OCI-LY7 (cell line): Measurements from ENCODE around the gene ARFGAP2. TPM values are rescaled to one million over a fixed set of nuclear protein-coding genes. Genes with fewer than 3 reads are reported as not detected.

Source experiments
- BruUV-seq: library from RNA; stranded (reverse); fragments of 400-500 nt; replicated peaks from 2 replicates; lab custom pipeline; 2021; lab: Mats Ljungman, UMichigan
- CTCF ChIA-PET: fragments of 300-600 bp; sonication (Branson Sonifier 250); formaldehyde crosslinking; loops from one replicate; lab custom pipeline; 2022; ENCODE audit warnings: antibody characterized with exemption; ENCODE audit not compliant: unreplicated experiment; lab: Charles Lee
- POLR2A ChIA-PET: fragments of 300-600 bp; sonication (Branson Sonifier 250); formaldehyde crosslinking; loops from one replicate; lab custom pipeline; 2022; ENCODE audit warnings: antibody characterized with exemption; lab: Charles Lee
- DNase-seq: peaks from one replicate; pipeline ENCODE4 v3.0.0-alpha.2; 2015; ENCODE audit warnings: low spot score
- H2AFZ ChIP-seq: fragments of 200-600 bp; sonication (generic), shearing (Covaris generic); 2 replicates; pipeline ENCODE4 v1.6.1; 2014; ENCODE audit warnings: mild to moderate bottlenecking, antibody characterized with exemption, low read length, moderate library complexity
- H3K27ac ChIP-seq: fragments of 200-600 bp; sonication (generic); 2 replicates; pipeline ENCODE4 v1.5.1; 2014; ENCODE audit warnings: mixed run types, low read depth, mild to moderate bottlenecking, moderate library complexity, low read length, inconsistent platforms; ENCODE audit not compliant: poor library complexity, severe bottlenecking
- H3K36me3 ChIP-seq: fragments of 200-600 bp; sonication (generic); 2 replicates; pipeline ENCODE4 v1.6.1; 2014; ENCODE audit warnings: mild to moderate bottlenecking, antibody characterized with exemption, low read length, moderate library complexity, mixed read lengths; ENCODE audit not compliant: insufficient read depth
- H3K4me1 ChIP-seq: fragments of 200-600 bp; sonication (generic); 2 replicates; pipeline ENCODE4 v1.5.1; 2014; ENCODE audit warnings: mild to moderate bottlenecking, low read length; ENCODE audit not compliant: insufficient read depth, poor library complexity, severe bottlenecking
- H3K4me2 ChIP-seq: fragments of 200-600 bp; sonication (generic); 2 replicates; pipeline ENCODE4 v1.6.1; 2014; ENCODE audit warnings: mild to moderate bottlenecking, low read length
- H3K4me3 ChIP-seq: fragments of 200-600 bp; sonication (generic); 2 replicates; pipeline ENCODE4 v1.5.1; 2014; ENCODE audit warnings: mild to moderate bottlenecking, low read depth, low read length; ENCODE audit not compliant: poor library complexity, severe bottlenecking
- H3K79me2 ChIP-seq: fragments of 200-600 bp; sonication (generic); 2 replicates; pipeline ENCODE4 v1.6.1; 2016; ENCODE audit warnings: low read depth, mild to moderate bottlenecking, low read length, moderate library complexity, mixed read lengths; ENCODE audit not compliant: insufficient read depth
- H3K9me2 ChIP-seq: fragments of 200-600 bp; sonication (generic); 2 replicates; pipeline ENCODE4 v1.6.1; 2016; ENCODE audit warnings: mild to moderate bottlenecking, low read length, mixed read lengths; ENCODE audit not compliant: insufficient read depth
- H3K9me3 ChIP-seq: fragments of 200-600 bp; sonication (generic); 2 replicates; pipeline ENCODE4 v1.6.1; 2014; ENCODE audit warnings: mild to moderate bottlenecking, mixed run types, low read length, mixed read lengths
- H4K20me1 ChIP-seq: fragments of 200-600 bp; sonication (generic); 2 replicates; pipeline ENCODE4 v1.6.1; 2014; ENCODE audit warnings: mild to moderate bottlenecking, antibody characterized with exemption, low read length, moderate library complexity, mixed read lengths; ENCODE audit not compliant: insufficient read depth
- CTCF ChIP-seq: fragments of 200-600 bp; sonication (generic); conservative IDR thresholded peaks from 2 replicates; pipeline ENCODE4 v1.5.1; 2014; ENCODE audit warnings: mild to moderate bottlenecking, antibody characterized with exemption, low read length, moderate library complexity, mixed read lengths
- EZH2phosphoT487 ChIP-seq: fragments of 200-600 bp; sonication (generic); IDR thresholded peaks from 2 replicates; pipeline ENCODE4 v1.6.1; 2018; ENCODE audit warnings: low read depth, borderline replicate concordance, mild to moderate bottlenecking, mixed run types, antibody characterized with exemption, low read length, moderate library complexity, mixed read lengths
- intact Hi-C: fragments of 100-400 bp; cut with micrococcal nuclease; formaldehyde crosslinking; loops from one replicate; pipeline ENCODE4 v1.10.0; 2022; ENCODE audit not compliant: unreplicated experiment
- total RNA-seq, 2 experiments: library from RNA; depleted of rRNA in 1 of 2; stranded (reverse); fragments of >200 nt in 1 of 2; shearing (Covaris generic) in 1 of 2; gene quantifications; 2 replicates each; pipeline ENCODE4 v1.2.3, GENCODE V29; 2014 to 2022

The ARFGAP2 gene
- total RNA-seq, 2 experiments from 2014 or later: 116 to 135 TPM

- no peak overlapping the region for H3K27ac ChIP-seq
- no peak overlapping the region for H2AFZ ChIP-seq
- H3K9me3 ChIP-seq: no peaks in the 10 kb centered on the region
- ChIA-PET POLR2A (no interaction called here), CTCF (no interaction called here)
- TF ChIP-seq EZH2phosphoT487: no peak
- no peak for TF ChIP-seq CTCF
- intact Hi-C loops: no loop called here
- no peak overlapping the region for H3K4me2 ChIP-seq
- no peak for DNase-seq
- no TSS peak for BruUV-seq
- H4K20me1 ChIP-seq: no peaks in the 10 kb centered on the region
- H3K4me1 ChIP-seq: peaks cover 37% of the 10 kb centered on the region
- H3K9me2 ChIP-seq: no peaks in the 10 kb centered on the region
- H3K36me3 ChIP-seq: peaks cover 11% of the 10 kb centered on the region
- no peak overlapping the region for H3K4me3 ChIP-seq
- no peaks in the 10 kb centered on the region for H3K79me2 ChIP-seq
Observed at GRCh38 chr11:47136921-47137320, 39.8 kb downstream of the ARFGAP2 start.

GRCh38 chr11:47136327-47136726, 40.4 kb downstream of the ARFGAP2 start:
- Histone ChIP-seq H3K9me3 (no peaks in the 10 kb centered on the region), H4K20me1 (no peaks in the 10 kb centered on the region), H3K9me2 (no peaks in the 10 kb centered on the region), H3K27ac (no peak overlapping the region), H3K79me2 (no peaks in the 10 kb centered on the region), H3K4me1 (peaks cover 37% of the 10 kb centered on the region), H3K36me3 (peaks cover 11% of the 10 kb centered on the region), H3K4me3 (no peak overlapping the region), H2AFZ (no peak overlapping the region), H3K4me2 (no peak overlapping the region)
- DNase-seq: no peak
- intact Hi-C loops: no loop called here
- POLR2A ChIA-PET: no interaction called here
- no TSS peak for BruUV-seq
- CTCF ChIA-PET: no interaction called here
- TF ChIP-seq EZH2phosphoT487 (no peak), CTCF (no peak)

GRCh38 chr11:47132981-47133380, 43.7 kb downstream of the ARFGAP2 start:
- no peaks in the 10 kb centered on the region for H4K20me1 ChIP-seq
- BruUV-seq: no TSS peak
- ChIA-PET POLR2A (interaction anchor here (0.9 to 2.4 kb wide), 4 partner anchors 10 to 133 kb away, joined by 3 to 10 read pairs (median 5); no protein-coding TSS in a partner anchor), CTCF (interaction anchor here (1.1 kb wide), 1 partner anchor 21 kb away, joined by 3 read pairs; no protein-coding TSS in a partner anchor)
- DNase-seq: no peak
- no peak overlapping the region for H2AFZ ChIP-seq
- H3K79me2 ChIP-seq: no peaks in the 10 kb centered on the region
- H3K27ac ChIP-seq: no peak overlapping the region
- no peaks in the 10 kb centered on the region for H3K9me3 ChIP-seq
- H3K4me3 ChIP-seq: no peak overlapping the region
- peaks cover 5% of the 10 kb centered on the region; the same call in 1 of the 2 replicates for H3K36me3 ChIP-seq
- TF ChIP-seq CTCF (no peak), EZH2phosphoT487 (no peak)
- H3K4me2 ChIP-seq: no peak overlapping the region
- H3K4me1 ChIP-seq: peaks cover 58% of the 10 kb centered on the region
- H3K9me2 ChIP-seq: no peaks in the 10 kb centered on the region
- intact Hi-C loops: no loop called here
